ACC112 (cell line): ENCODE results near the gene SLC12A8.

ENCODE experiments used
- H2AFZ ChIP-seq: fragments of 200-600 bp; sonication (generic); one replicate; pipeline ENCODE4 v1.6.0; 2017; ENCODE audit warnings: antibody characterized with exemption, low read length; ENCODE audit not compliant: unreplicated experiment
- H3K27ac ChIP-seq: fragments of 200-600 bp; sonication (generic); 2 replicates; pipeline ENCODE4 v1.5.1; 2014; ENCODE audit warnings: low read depth, mild to moderate bottlenecking, antibody characterized with exemption, low read length, moderate library complexity
- H3K27me3 ChIP-seq: fragments of 200-600 bp; sonication (generic); 2 replicates; pipeline ENCODE4 v1.6.1; 2014; ENCODE audit warnings: mild to moderate bottlenecking, antibody characterized with exemption, low read length, moderate library complexity, mixed read lengths; ENCODE audit not compliant: insufficient read depth
- H3K36me3 ChIP-seq: fragments of 200-600 bp; sonication (generic); 2 replicates; pipeline ENCODE4 v1.6.1; 2016; ENCODE audit warnings: mild to moderate bottlenecking, antibody characterized with exemption, low read length, moderate library complexity, mixed read lengths; ENCODE audit not compliant: insufficient read depth
- H3K4me1 ChIP-seq: fragments of 200-600 bp; sonication (generic); one replicate; pipeline ENCODE4 v1.6.1; 2016; ENCODE audit warnings: low read length, mixed read lengths; ENCODE audit not compliant: insufficient read depth, unreplicated experiment, control insufficient read depth
- H3K4me3 ChIP-seq: fragments of 200-600 bp; sonication (generic); 2 replicates; pipeline ENCODE4 v1.5.1; 2014; ENCODE audit warnings: mild to moderate bottlenecking, low read depth, low read length
- H3K79me2 ChIP-seq: fragments of 200-600 bp; sonication (generic); one replicate; pipeline ENCODE4 v1.6.0; 2016; ENCODE audit warnings: low read length; ENCODE audit not compliant: control insufficient read depth, unreplicated experiment, insufficient read depth

The SLC12A8 gene

GRCh38 chr3:125073390-125073905 lies 139.1 kb downstream of the SLC12A8 start:
- no peaks in the 10 kb centered on the region for H3K79me2 ChIP-seq
- no peak overlapping the region for H3K27ac ChIP-seq
- no peak overlapping the region for H3K4me3 ChIP-seq
- no peaks in the 10 kb centered on the region for H3K27me3 ChIP-seq
- H3K4me1 ChIP-seq: no peaks in the 10 kb centered on the region
- H3K36me3 ChIP-seq: no peaks in the 10 kb centered on the region
- no peak overlapping the region for H2AFZ ChIP-seq

DNA sequence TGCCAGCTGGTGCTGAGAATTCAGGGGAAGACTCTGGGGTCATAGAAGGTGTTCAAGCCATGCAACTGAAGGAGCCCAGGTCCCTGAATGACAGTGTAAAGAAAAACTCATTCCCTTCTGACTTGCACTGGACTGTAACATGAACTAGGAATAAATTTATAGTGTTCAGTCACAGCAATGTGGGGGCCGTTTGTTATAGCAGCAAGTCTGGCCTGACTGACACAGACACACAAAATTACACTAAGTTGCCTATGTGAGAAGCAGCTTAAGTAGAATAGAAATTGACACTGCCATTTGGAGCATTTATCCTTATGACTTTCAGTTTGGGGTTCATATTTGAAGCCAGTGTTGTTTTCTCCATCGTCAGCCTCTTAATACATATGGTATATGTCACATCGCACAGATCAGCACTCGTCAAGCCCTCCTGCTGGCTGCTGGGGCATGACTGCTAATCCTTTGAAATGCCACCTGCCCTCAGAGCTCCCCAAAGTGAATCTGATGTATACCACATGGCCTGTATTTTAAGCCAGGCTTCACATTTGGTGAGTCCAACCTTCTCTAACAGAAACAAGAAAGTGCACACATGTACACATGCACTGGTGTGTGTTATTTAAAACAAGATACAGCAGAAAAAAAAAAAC lies 139.7 kb downstream of the SLC12A8 start:
- H3K4me1 ChIP-seq: no peaks in the 10 kb centered on the region
- H3K36me3 ChIP-seq: no peaks in the 10 kb centered on the region
- no peak overlapping the region for H3K4me3 ChIP-seq
- no peak overlapping the region for H2AFZ ChIP-seq
- H3K27ac ChIP-seq: no peak overlapping the region
- H3K79me2 ChIP-seq: no peaks in the 10 kb centered on the region
- no peaks in the 10 kb centered on the region for H3K27me3 ChIP-seq

DNA sequence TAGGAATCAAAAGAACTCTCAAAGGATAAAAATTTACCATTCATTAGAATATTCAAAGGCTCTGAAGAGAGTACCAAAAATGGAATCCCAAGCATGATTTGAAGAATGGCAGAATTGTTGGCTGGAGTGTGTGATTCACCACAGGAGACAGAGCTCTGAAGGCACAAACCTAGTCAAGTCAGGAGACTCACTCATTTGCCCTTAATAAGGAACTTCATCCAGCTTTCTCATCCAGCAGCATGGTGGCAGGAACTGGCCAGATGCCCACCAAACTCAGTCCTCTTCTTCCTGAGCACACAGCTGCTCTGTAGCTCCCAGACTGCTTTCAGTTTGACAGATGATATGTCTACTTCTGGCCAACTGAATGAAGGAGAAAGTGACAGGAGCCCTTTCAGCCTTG lies 140.2 kb downstream of the SLC12A8 start:
- Histone ChIP-seq H3K36me3 (no peaks in the 10 kb centered on the region), H2AFZ (no peak overlapping the region), H3K4me3 (no peak overlapping the region), H3K27me3 (no peaks in the 10 kb centered on the region), H3K4me1 (no peaks in the 10 kb centered on the region), H3K79me2 (no peaks in the 10 kb centered on the region), H3K27ac (no peak overlapping the region)

DNA sequence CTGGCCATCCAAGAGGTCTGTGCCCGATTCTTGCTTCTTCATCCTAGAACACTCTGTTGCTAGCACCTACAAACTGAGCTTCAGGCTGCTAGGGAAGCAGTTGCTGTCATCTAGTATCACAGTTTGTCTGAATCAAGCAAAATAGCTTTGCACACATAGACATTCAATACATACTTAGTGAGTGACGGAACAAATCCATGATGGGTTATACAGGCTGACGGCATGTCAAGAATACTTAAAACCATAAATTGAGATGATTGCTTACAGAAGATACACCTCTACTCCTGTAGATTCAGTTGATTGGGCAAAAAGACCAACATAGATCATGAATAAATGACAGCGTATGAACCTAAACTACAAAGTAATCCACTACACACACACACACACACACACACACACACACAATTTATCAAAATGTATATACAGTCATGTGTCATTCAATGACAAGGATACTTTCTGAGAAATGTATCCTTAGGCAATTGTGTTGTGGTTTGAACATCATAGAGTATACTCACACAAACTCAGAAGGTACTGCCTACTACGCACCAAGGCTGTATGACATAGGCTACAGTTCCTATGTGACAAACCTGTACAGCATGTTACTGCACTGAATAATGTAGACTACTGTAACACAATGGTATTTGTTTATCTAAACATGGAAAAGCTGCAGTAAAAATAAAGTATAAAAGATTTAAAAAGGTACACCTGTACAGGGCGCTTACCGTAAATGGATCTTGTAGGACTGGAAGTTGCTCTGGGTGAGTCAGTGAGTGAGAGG lies 142.4 kb downstream of the SLC12A8 start:
- H3K36me3 ChIP-seq: no peaks in the 10 kb centered on the region
- H3K27me3 ChIP-seq: no peaks in the 10 kb centered on the region
- H3K27ac ChIP-seq: no peak overlapping the region
- H3K79me2 ChIP-seq: no peaks in the 10 kb centered on the region
- no peak overlapping the region for H3K4me3 ChIP-seq
- H2AFZ ChIP-seq: no peak overlapping the region
- H3K4me1 ChIP-seq: no peaks in the 10 kb centered on the region

- H2AFZ ChIP-seq: no peak overlapping the region
- H3K27me3 ChIP-seq: no peaks in the 10 kb centered on the region
- H3K36me3 ChIP-seq: no peaks in the 10 kb centered on the region
- no peak overlapping the region for H3K27ac ChIP-seq
- no peaks in the 10 kb centered on the region for H3K79me2 ChIP-seq
- H3K4me1 ChIP-seq: no peaks in the 10 kb centered on the region
- H3K4me3 ChIP-seq: no peak overlapping the region
These were observed 143.1 kb downstream of the SLC12A8 start for GRCh38 chr3:125069452-125069851.

GRCh38 chr3:125068265-125068664 lies 144.3 kb downstream of the SLC12A8 start:
- Histone ChIP-seq H2AFZ (no peak overlapping the region), H3K27ac (no peak overlapping the region), H3K79me2 (no peaks in the 10 kb centered on the region), H3K36me3 (no peaks in the 10 kb centered on the region), H3K27me3 (no peaks in the 10 kb centered on the region), H3K4me1 (peaks cover 11% of the 10 kb centered on the region), H3K4me3 (no peak overlapping the region)

DNA sequence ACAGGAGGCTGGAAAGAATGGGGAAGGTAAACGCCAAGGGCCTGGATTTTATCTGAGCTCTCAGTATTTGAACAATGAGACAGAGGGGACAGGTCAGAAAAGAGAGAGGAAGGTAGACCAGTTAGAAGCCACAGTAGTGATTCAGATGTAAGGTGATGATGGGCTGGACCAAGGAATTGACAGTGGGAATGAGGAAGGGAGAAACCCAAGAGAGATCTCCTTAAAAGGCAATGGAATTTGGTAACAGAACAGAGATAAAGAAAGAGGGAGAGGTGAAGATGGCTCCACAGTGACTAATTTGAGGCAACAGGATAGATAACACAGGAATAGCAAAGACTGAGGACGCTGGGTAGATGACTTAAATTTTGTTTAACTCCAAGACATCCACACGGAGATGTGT lies 145.3 kb downstream of the SLC12A8 start:
- peaks cover 21% of the 10 kb centered on the region for H3K4me1 ChIP-seq
- H3K27me3 ChIP-seq: no peaks in the 10 kb centered on the region
- H3K27ac ChIP-seq: no peak overlapping the region
- no peak overlapping the region for H2AFZ ChIP-seq
- H3K79me2 ChIP-seq: no peaks in the 10 kb centered on the region
- no peaks in the 10 kb centered on the region for H3K36me3 ChIP-seq
- no peak overlapping the region for H3K4me3 ChIP-seq

- Histone ChIP-seq H3K4me1 (peaks cover 41% of the 10 kb centered on the region), H3K27ac (peak overlapping the region; percentile 91), H2AFZ (peak overlapping the region; percentile 10)
These were observed 149.5 kb downstream of the SLC12A8 start for GRCh38 chr3:125062904-125063618.

GRCh38 chr3:125061646-125062045 lies 150.9 kb downstream of the SLC12A8 start:
- Histone ChIP-seq H3K4me3 (peak overlapping the region; percentile 52), H3K27ac (peak overlapping the region; percentile 91), H3K79me2 (no peaks in the 10 kb centered on the region), H3K36me3 (no peaks in the 10 kb centered on the region), H2AFZ (no peak overlapping the region), H3K4me1 (peaks cover 50% of the 10 kb centered on the region), H3K27me3 (no peaks in the 10 kb centered on the region)

More at GRCh38 chr3:125062904-125063618, 149.5 kb downstream of the SLC12A8 start:
- no peaks in the 10 kb centered on the region for H3K27me3 ChIP-seq
- no peaks in the 10 kb centered on the region for H3K36me3 ChIP-seq
- no peaks in the 10 kb centered on the region for H3K79me2 ChIP-seq
- H3K4me3 ChIP-seq: no peak overlapping the region

- no peaks in the 10 kb centered on the region for H3K27me3 ChIP-seq
- peak overlapping the region; percentile 91 for H3K27ac ChIP-seq
- H3K79me2 ChIP-seq: no peaks in the 10 kb centered on the region
- H3K4me3 ChIP-seq: peak overlapping the region; percentile 52
- no peak overlapping the region for H2AFZ ChIP-seq
- H3K4me1 ChIP-seq: peaks cover 55% of the 10 kb centered on the region
- no peaks in the 10 kb centered on the region for H3K36me3 ChIP-seq
These were observed 151.4 kb downstream of the SLC12A8 start for GRCh38 chr3:125061170-125061569.
